Activated CD4-positive, alpha-beta T cell treated with anti-CD3 and anti-CD28 coated beads, Interleukin-2, Interleukin-4, amounts not matched to agents 100 ng/mL and 50 ng/mL, durations not matched to agents 16 hours and 8 hours (primary cell): ENCODE results near the gene UMODL1.

Experiments used
- DNase-seq: peaks from one replicate; pipeline ENCODE4 v3.0.0-alpha.2; 2020; ENCODE audit warnings: low spot score

The UMODL1 gene

DNA sequence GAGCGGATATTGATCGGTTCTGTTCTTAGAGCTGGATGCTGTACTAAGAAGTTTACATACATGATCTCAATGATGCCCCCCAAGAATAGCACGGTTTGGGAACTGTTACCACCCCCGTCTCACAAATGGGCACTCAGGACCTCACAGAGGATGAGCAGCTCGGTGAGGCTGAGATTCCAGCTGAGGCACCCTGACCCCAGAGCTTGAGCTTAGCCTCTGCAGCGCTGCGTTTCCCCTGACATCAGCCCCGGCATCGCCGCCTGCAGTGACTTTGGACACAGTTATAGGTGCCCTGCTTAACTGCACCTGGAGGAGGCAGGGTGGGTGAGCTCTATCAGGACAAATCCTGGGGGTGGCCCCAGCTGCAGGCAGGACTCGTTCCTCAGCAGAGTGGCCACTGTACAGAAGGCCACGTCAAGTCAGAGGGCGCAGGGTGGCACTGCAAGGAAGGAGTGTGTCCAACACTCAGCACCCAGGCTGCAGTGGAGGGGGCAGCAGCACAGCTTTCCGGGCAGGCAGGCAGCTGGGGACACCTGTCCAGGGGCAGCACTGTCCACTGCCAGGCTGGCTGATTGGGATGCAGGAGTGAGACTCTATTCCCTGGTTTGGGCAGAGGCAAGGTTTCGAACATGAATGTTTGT is 82.0 kb downstream of the UMODL1 start:
- DNase-seq: no peak

GRCh38 chr21:42153746-42154145 is 82.6 kb downstream of the UMODL1 start:
- no peak for DNase-seq

GRCh38 chr21:42154237-42155044 is 83.3 kb downstream of the UMODL1 start:
- no peak for DNase-seq

GRCh38 chr21:42155045-42155855 is 84.1 kb downstream of the UMODL1 start:
- DNase-seq: no peak

DNA sequence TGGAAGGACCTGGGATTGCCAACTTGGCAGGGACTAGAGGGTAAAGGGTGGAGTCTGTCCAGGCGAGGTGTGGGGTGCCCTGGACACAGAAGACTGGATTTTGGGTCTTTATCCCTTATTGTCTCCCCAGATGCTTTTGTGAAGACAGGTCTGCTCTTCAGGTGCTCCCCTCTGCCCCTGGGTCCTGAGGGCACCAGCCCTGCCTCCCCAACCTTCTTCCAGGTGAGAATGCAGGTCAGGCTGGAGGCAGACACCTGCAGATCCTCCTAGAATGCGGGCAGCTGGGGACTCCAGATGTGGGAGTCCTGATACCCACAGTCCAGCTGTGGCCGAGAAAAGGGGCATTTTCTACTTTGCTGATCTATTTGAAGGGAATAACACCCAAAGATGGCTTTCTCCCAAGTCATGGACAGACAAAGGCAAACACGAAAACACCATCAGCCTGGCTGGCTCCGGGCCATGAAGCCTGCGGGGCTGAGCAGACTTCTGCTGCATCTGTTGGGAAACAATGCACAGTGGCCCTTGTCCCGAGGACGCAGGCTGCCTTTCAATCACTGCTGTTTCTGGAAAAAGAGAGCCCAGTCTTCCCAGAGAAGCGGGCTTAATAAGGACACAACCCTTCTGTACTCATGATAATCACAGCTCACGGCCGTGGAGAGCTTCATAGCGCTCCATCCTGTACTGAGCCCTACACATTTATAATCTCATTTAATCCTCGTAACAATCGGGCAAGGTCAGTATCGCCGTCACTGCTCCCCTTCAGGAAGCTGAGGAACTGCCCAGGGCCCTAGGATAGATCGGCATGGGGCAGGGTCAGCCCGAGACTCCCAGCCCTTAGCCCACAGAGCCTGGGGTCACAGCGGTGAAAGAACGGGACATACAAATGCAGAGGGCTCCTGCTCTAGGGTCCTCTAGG is 85.8 kb downstream of the UMODL1 start:
- no peak for DNase-seq

GRCh38 chr21:42157606-42158310 is 86.6 kb downstream of the UMODL1 start:
- no peak for DNase-seq

GRCh38 chr21:42158846-42159245 is 87.7 kb downstream of the UMODL1 start:
- no peak for DNase-seq

DNA sequence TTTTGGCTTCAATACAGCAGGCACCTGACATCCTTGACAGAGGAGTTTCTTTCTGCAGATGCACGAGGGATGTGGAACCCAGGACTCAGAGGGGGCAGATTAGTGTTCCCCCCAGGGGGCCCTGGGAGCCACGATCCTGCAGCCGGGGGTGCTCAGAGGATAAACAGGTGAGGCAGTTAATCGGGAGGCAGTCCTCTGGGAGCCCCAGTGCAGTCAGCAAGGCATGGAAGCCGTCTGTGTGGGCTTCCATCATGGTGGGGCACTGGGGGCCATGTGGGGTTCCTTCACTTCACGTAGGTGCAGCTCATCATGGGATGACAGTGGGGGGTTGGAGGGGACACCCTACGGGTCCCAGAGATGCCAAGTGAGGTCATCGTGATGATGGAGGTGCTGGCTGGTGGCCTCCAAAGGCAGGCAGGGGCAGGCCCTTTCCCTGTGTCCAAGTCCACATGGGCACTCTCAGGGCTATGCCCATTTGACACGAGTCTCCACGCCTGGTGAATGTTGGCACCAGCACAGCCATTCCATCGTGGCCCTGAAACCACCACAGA is 88.5 kb downstream of the UMODL1 start:
- no peak for DNase-seq

GRCh38 chr21:42160111-42160721 is 89.1 kb downstream of the UMODL1 start:
- DNase-seq: no peak

GRCh38 chr21:42160765-42161164 is 89.6 kb downstream of the UMODL1 start:
- DNase-seq: no peak

GRCh38 chr21:42161401-42161955 is 90.4 kb downstream of the UMODL1 start:
- no peak for DNase-seq

DNA sequence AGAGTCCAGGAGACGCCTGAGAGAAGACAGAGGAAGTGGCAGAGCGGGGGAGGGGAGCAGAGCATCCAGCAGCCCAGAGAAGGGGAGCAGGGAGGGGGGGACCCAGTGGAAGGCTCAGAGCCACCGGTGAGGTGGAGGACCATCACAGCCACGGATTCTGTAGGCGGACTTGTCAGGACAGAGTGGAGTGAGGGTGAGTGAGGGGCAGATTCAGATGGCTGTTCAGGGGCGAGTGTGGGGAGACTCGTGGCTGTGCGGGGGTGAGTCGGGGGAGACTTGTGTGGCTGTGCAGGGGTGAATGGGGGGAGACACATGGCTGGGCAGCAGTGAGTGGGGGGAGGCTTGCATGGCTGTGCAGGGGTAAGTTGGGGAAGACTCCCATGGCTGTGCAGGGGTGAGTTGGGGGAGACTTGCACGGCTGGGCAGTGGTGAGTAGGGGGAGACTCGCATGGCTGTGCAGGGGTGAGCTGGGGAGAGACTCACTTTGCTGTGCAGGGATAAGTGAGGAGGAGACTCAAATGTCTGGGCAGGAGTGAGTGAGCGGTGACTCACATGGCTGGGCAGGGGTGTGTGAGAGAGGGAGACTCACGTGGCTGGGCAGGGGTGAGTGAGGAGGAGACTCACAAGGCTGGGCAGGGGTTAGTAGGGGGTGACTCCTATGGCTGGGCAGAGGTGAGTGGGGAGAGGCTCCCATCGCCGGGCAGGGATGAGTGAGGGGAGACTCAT is 91.0 kb downstream of the UMODL1 start:
- no peak for DNase-seq

DNA sequence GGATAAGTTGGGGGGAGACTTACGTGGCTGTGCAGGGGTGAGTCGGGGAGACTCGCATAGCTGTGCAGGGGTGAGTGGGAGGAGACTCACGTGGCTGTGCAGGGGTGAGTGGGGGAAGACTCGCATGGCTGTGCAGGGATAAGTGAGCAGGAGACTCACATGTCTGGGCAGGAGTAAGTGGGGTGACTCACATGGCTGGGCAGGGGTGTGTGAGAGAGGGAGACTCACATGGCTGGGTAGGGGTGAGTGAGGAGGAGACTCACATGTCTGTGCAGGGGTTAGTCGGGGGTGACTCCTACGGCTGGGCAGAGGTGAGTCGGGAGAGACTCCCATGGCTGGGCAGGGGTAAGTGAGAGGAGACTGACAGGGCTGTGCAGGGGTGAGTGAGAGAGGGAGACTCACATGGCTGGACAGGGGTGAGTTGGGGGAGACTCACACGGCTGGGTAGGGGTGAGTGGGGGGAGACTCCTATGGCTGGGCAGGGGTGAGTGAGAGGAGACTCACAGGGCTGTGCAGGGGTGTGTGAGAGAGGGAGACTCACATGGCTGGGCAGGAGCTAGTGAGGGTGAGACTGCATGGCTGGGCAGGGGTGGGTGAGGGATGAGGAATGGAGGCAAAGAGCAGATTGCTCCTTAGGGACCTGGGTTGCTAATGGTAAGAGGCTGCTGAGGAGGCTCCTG is 91.9 kb downstream of the UMODL1 start:
- no peak for DNase-seq

DNA sequence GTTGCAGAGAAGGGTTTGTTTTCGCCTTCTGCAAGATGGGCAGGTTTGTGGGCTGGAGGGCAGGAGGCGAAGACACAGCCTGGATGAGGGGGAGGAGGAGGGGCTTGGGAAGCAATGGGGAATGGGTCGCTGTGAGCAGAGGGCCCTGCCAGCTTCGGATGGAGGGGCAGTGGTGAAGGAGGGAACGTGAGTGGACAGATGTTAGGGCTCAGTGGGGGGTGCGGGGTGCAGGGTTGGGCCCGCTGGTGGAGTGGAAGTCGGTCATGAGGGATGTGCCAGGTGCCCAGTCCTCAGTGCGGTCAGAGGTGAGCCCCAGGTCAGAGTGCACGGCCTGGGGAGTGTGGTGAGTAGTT is 92.4 kb downstream of the UMODL1 start:
- DNase-seq: no peak

GRCh38 chr21:42164064-42164789 is 93.1 kb downstream of the UMODL1 start:
- DNase-seq: peak; percentile 54

GRCh38 chr21:42164818-42165217 is 93.7 kb downstream of the UMODL1 start:
- DNase-seq: no peak

- no peak for DNase-seq
Observed at GRCh38 chr21:42165901-42166300, 94.8 kb downstream of the UMODL1 start.

DNA sequence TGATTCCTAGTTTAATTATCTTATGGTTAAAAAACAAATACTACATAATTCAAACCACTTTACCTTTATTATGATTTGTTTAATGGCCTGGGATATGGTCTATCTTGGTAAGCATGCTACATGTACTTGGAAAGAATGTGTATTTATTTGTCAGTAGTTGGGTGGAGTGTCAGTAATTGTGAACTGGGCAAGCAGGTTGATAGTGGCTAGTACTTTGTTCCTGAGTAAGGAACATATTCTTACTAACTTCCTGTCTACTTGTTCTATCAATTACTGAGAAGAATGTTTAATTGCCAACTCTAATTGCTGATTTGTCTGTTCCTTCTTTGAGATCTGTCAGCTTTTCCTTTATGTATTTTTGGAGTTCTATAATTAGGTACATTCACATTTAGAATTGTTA is 98.6 kb downstream of the UMODL1 start:
- DNase-seq: no peak
